Prostate gland (tissue), 2 donors: ENCODE measurements around the gene PITPNB. TPM values are rescaled to one million over a fixed set of nuclear protein-coding genes. Genes with fewer than 3 reads are reported as not detected.

Experiments
- DNase-seq: peaks from one replicate; pipeline ENCODE4 v3.0.0-alpha.2; 2019; ENCODE audit warnings: low spot score
- H3K27ac ChIP-seq, 2 donors: fragments of 200-600 bp; sonication (generic); 2 replicates each; pipeline ENCODE4 v1.5.1; 2017 to 2019
- H3K27me3 ChIP-seq: fragments of 200-600 bp; sonication (generic); replicated peaks from 2 replicates; pipeline ENCODE4 v1.5.1; 2019; ENCODE audit not compliant: insufficient read depth
- H3K36me3 ChIP-seq, 2 donors: fragments of 200-600 bp; sonication (generic); 1 replicate in 1 of 2; 2 replicates in 1 of 2; pipeline versions ENCODE4 v1.5.1 to v1.8.1; 2017 to 2019
- H3K4me1 ChIP-seq: fragments of 200-600 bp; sonication (generic); replicated peaks from 2 replicates; pipeline ENCODE4 v1.5.1; 2019
- H3K4me3 ChIP-seq, 2 donors: fragments of 200-600 bp; sonication (generic); 2 replicates each; pipeline ENCODE4 v1.5.1; 2017 to 2019
- H3K9me3 ChIP-seq: fragments of 200-600 bp; sonication (generic); 2 replicates; pipeline ENCODE4 v1.5.1; 2017
- POLR2A ChIP-seq: fragments of 450-650 bp; IDR thresholded peaks from one replicate; pipeline ENCODE4 v1.6.1; 2016; ENCODE audit warnings: antibody characterized with exemption, mild to moderate bottlenecking
- POLR2AphosphoS5 ChIP-seq: sonication (generic); formaldehyde crosslinking; IDR thresholded peaks from one replicate; pipeline ENCODE4 v1.6.1; 2017; ENCODE audit warnings: antibody characterized with exemption
- WGBS: methylation state at CpG from one replicate; pipeline ENCODE4 v1.1.5; 2018; 5-methylcytosine and 5-hydroxymethylcytosine counted together
- intact Hi-C: fragments of 100-400 bp; cut with DNase I; formaldehyde crosslinking; loops from one replicate; pipeline ENCODE4 v1.14.2; 2022
- total RNA-seq, 2 donors: library from RNA; depleted of rRNA; stranded (reverse); fragments of >200 nt; gene quantifications; one replicate each; pipeline ENCODE4 v1.1.0, GENCODE V29; 2016
- TF ChIP-seq, protein P1 (sequence below), 4 experiments: fragments of 200-600 bp in 2 of 4; fragments of 450-650 bp in 2 of 4; sonication (generic) in 2 of 4; IDR thresholded peaks; 1 replicate in 3 of 4; 2 replicates in 1 of 4; pipeline ENCODE4 v1.5.1; 2016 to 2019; ENCODE audit warnings: antibody characterized with exemption in 4 of 4, mild to moderate bottlenecking in 2 of 4, moderate library complexity in 2 of 4

PITPNB gene
- total RNA-seq, 2 donors from 2014 or later: 23.8 to 43.6 TPM

DNA sequence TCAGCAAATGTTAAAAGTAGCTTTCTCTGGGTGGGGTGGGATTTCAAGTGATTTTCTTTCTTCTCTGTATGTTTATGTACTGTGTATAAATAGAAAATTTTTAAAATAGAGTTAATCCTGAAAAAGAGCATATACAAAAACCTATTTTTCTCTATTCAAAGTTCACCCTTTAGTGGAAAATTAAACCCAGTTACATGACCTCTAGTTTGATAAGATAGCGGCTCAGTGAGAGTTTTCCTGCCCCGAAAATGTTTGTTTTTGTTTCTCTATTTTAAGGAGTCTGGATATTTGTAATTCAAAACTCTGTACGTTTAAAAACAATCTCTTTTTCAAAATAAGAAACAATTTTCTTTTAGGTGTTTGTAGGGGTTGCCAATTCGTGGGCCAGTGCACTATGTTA, 42.1 kb upstream of the PITPNB start:
- Histone ChIP-seq H3K27me3 (no peaks in the 10 kb centered on the region), H3K27ac (no peak overlapping the region), H3K9me3 (no peaks in the 10 kb centered on the region), H3K36me3 (peaks cover 0 to 2% of the 10 kb centered on the region in 2 donors), H3K4me1 (no peaks in the 10 kb centered on the region), H3K4me3 (no peak overlapping the region)
- intact Hi-C loops: no loop called here
- WGBS: 77% methylated on average over 4 of the region's 4 CpGs
- TF ChIP-seq POLR2A (no peak), POLR2AphosphoS5 (no peak)
- no peak for DNase-seq

DNA sequence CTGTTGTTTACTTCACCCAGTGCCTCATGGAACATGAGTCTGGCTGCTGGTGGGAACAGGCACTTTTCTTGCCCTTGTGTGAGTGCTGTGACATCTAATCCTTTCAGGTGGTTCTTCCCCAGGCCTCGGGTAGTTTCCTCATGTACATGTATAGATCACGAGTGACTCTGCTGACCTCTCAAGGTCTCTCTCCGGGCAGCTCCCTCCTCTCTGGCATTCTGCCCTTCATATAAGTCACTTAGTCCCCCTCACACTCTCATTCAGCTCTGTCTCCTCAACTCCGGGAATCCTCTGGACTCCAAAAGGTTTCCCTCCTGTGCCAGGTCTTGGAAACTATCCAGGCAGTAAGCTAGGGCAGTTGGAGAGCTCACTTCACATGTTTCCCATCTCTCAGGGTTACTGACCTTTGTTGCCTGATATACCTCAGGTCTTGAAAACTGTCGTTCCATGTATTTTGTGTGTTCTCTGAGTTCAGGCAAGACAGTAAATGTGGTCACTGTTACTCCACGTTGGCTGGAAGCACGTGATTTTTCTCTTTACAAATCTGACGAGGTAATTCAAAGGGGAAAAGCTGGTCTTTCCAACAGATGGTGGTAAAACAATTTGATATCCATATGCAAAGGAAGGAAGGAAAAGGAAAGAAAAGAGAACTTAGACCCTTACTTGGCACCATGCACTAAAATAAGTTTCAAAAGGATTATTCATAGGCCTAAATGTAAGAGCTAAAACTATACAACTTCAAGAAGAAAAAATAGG, 40.5 kb upstream of the PITPNB start:
- Histone ChIP-seq H3K27ac (no peak overlapping the region), H3K4me3 (no peak overlapping the region), H3K9me3 (no peaks in the 10 kb centered on the region), H3K27me3 (no peaks in the 10 kb centered on the region), H3K4me1 (no peaks in the 10 kb centered on the region), H3K36me3 (peaks cover 0 to 2% of the 10 kb centered on the region in 2 donors)
- intact Hi-C loops: no loop called here
- 61% methylated on average over 8 of the region's 8 CpGs for WGBS
- DNase-seq: no peak
- TF ChIP-seq POLR2A (no peak), POLR2AphosphoS5 (no peak)
- TF ChIP-seq, protein P1, sequence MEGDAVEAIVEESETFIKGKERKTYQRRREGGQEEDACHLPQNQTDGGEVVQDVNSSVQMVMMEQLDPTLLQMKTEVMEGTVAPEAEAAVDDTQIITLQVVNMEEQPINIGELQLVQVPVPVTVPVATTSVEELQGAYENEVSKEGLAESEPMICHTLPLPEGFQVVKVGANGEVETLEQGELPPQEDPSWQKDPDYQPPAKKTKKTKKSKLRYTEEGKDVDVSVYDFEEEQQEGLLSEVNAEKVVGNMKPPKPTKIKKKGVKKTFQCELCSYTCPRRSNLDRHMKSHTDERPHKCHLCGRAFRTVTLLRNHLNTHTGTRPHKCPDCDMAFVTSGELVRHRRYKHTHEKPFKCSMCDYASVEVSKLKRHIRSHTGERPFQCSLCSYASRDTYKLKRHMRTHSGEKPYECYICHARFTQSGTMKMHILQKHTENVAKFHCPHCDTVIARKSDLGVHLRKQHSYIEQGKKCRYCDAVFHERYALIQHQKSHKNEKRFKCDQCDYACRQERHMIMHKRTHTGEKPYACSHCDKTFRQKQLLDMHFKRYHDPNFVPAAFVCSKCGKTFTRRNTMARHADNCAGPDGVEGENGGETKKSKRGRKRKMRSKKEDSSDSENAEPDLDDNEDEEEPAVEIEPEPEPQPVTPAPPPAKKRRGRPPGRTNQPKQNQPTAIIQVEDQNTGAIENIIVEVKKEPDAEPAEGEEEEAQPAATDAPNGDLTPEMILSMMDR (IDR thresholded peaks at IDR 0.05): no peak

DNA sequence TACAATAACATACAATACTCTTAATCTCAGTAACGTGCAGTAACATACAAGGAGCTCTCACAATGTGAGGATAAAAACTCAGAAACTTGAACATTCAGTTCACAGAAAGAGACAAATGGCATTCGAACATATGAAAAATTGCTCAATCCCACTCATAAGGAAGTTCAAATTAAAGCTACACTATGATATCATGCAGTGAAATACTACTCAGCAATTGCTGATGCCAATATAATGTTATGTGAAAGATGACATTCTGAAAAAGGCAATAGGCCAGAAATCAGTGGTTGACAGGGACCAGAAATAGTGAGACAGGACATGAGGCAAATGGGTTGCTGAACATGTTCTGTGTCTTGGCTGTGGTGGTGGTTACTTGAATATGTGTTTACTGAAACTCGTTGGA, 33.7 kb upstream of the PITPNB start:
- Histone ChIP-seq H3K4me1 (no peaks in the 10 kb centered on the region), H3K27me3 (no peaks in the 10 kb centered on the region), H3K27ac (no peak overlapping the region), H3K9me3 (no peaks in the 10 kb centered on the region), H3K36me3 (peaks cover 0 to 2% of the 10 kb centered on the region in 2 donors), H3K4me3 (no peak overlapping the region)
- TF ChIP-seq, protein P1 (IDR thresholded peaks at IDR 0.05): no peak
- no peak for TF ChIP-seq POLR2A
- TF ChIP-seq POLR2AphosphoS5: no peak
- WGBS: 69% methylated on average over 3 of the region's 3 CpGs
- intact Hi-C loops: no loop called here
- no peak for DNase-seq

DNA sequence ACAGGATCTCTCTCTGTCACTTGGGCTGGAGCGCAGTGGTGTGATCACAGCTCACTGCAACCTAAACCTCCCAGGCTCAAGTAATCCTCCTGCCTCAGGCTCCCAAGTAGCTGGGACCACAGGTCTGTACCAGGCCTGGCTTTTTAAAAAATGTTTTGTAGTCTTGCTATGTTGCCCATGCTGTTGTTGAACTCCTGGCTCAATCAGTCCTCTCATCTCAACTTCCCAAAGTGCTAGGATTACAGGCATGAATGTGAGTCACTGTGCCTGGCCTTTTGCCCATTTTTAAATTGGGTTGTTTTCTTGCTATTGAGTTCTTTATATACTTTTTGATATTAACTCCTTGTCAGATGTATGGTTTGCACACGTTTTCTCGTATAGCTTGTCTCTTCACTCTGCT, 33.0 kb upstream of the PITPNB start:
- intact Hi-C loops: no loop called here
- no peak overlapping the region for H3K4me3 ChIP-seq
- H3K9me3 ChIP-seq: no peaks in the 10 kb centered on the region
- 83% methylated on average over 3 of the region's 3 CpGs for WGBS
- H3K4me1 ChIP-seq: no peaks in the 10 kb centered on the region
- H3K27ac ChIP-seq: no peak overlapping the region
- no peak for DNase-seq
- H3K27me3 ChIP-seq: no peaks in the 10 kb centered on the region
- no peaks in the 10 kb centered on the region for H3K36me3 ChIP-seq
- TF ChIP-seq, protein P1 (IDR thresholded peaks at IDR 0.05): no peak
- TF ChIP-seq POLR2AphosphoS5: no peak
- no peak for TF ChIP-seq POLR2A

DNA sequence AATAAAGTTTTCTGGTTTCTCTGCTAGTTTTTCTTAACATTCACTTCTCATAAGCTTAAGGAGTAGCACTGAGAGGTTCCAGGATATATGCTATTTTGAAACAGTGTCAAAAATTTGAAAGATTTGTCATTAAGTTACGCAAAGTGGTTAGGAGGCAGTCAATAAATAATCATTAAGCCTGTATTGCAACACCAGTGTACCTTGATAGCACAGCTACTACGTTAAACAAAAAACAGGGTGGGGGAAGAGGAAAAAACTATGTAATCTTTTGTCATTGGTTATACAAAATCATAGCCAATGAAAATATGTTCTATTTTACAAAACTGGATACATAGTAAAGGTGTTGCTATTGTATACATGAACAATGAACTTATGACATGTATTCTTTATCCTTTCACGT, 30.4 kb upstream of the PITPNB start:
- WGBS: 92% methylated on average over 3 of the region's 3 CpGs

More for the DNA sequence above, 30.4 kb upstream of the PITPNB start:
- no peaks in the 10 kb centered on the region for H3K36me3 ChIP-seq
- H3K4me1 ChIP-seq: no peaks in the 10 kb centered on the region
- no peak for DNase-seq
- H3K9me3 ChIP-seq: no peaks in the 10 kb centered on the region
- no peak overlapping the region for H3K4me3 ChIP-seq
- H3K27me3 ChIP-seq: no peaks in the 10 kb centered on the region
- TF ChIP-seq POLR2AphosphoS5 (no peak), POLR2A (no peak)
- TF ChIP-seq, protein P1 (IDR thresholded peaks at IDR 0.05): no peak
- intact Hi-C loops: no loop called here
- H3K27ac ChIP-seq: no peak overlapping the region
